GM18507 (cell line): Measurements from ENCODE around the gene PSMD14.

Experiments
- DNase-seq: peaks from one replicate; pipeline ENCODE4 v3.0.0; 2011; ENCODE audit warnings: low read depth; ENCODE audit not compliant: insufficient read length; ENCODE audit errors: extremely low spot score
- FAIRE-seq: peaks from 2 replicates; lab custom pipeline; 2011; peaks lifted over from hg19 to GRCh38; lab: Jason Lieb, UNC

The PSMD14 gene

DNA sequence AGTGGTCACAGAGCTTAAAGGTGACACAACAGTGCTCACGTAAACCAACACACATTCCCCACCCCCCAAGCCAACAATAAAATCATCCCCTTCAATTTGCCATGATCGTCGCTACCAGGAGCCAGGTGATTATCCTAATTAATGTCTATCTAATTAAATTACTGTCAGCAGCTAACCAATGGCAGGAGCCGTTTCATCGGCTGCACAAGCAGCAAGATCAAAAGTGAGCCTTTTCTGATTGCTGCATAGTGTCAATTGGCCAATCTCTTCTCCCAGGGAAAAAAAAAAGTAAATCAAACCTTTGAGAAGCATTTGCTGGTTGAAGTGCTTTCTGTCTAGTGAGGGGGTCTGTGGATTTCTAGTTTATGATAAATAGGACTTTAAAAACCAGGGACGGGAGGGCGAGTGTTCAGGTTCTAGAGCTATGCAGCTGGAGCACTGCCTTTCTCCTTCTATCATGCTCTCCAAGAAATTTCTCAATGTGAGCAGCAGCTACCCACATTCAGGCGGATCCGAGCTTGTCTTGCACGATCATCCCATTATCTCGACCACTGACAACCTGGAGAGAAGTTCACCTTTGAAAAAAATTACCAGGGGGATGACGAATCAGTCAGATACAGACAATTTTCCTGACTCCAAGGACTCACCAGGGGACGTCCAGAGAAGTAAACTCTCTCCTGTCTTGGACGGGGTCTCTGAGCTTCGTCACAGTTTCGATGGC, 107.9 kb downstream of the PSMD14 start, which contains the start of gene TBR1:
TSS of gene TBR1 (plus strand) at position 311 of the 721 bp plus-strand sequence. CDS start at position 425, 114 bp downstream.
- DNase-seq (no peak), FAIRE-seq (no peak)

DNA sequence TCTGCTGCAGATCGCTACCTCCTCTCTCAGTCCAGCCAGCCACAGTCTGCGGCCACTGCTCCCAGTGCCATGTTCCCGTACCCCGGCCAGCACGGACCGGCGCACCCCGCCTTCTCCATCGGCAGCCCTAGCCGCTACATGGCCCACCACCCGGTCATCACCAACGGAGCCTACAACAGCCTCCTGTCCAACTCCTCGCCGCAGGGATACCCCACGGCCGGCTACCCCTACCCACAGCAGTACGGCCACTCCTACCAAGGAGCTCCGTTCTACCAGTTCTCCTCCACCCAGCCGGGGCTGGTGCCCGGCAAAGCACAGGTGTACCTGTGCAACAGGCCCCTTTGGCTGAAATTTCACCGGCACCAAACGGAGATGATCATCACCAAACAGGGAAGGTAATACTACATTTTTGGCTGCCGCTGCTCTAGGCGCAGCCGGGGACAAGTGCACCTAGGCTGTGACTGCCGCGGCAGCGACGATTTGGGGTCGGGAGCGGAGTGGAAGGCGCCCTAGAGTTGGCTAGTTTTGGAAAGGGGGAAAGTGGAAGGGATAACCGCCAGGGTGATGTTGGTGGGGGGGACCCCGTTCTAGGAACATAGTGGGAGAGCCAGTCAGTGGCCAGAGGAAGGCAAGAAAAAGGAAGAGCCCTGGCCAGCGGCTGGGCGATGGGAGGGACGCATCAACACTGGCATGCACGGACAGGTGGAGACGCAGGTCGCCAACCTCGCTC, 108.6 kb downstream of the PSMD14 start:
- FAIRE-seq: no peak

DNA sequence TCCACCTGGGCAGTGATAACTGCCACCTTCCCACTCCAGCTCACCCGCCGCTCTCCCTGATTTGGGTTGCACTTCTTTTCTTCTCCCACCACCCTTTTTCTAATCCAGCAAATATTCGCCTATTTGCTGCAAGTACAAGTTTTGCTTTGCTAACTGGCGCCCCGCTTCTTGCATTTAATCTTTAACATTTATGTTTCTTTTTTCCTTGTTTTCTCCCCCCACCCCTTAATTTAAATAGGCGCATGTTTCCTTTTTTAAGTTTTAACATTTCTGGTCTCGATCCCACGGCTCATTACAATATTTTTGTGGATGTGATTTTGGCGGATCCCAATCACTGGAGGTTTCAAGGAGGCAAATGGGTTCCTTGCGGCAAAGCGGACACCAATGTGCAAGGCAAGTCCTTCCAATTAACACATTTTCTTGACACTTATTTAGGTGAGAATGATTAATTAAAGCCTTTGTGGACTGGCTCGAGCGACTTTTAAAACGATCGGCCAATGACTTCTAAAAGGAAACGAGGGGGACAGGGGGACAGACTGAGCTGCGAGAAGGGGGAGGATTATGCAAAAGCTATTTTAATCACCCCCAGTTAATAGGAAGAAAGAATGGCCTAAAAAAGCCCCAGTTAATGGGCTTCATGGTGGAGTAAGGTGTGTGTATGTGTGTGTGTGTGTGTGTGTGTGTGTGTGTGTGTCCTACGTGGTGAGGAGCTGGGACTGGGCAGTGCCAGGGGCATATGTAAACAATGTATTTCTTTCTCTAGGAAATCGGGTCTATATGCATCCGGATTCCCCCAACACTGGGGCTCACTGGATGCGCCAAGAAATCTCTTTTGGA, 109.4 kb downstream of the PSMD14 start:
- DNase-seq: no peak
- no peak for FAIRE-seq

More for the DNA sequence above, 108.6 kb downstream of the PSMD14 start:
- DNase-seq: no peak

DNA sequence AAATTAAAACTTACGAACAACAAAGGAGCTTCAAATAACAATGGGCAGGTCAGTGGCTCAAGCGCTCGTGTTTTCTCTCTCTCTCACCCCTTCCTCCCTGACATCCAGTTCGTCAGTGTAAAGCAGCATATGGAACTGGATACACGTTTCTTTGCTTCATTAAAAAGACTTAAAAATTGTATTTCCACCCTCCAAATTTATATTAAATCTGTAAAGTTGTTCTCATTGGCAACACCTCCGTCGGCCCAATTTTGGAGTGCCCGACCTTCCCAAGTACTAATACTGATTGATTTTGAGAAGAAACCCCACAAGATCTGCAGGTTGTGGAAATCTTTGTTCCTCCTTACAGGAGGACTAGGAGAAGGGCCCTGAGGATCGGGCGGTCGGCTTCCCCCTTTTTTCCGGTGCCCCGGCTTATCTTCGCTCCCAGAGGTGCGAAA, 110.1 kb downstream of the PSMD14 start:
- FAIRE-seq: no peak
- no peak for DNase-seq

DNA sequence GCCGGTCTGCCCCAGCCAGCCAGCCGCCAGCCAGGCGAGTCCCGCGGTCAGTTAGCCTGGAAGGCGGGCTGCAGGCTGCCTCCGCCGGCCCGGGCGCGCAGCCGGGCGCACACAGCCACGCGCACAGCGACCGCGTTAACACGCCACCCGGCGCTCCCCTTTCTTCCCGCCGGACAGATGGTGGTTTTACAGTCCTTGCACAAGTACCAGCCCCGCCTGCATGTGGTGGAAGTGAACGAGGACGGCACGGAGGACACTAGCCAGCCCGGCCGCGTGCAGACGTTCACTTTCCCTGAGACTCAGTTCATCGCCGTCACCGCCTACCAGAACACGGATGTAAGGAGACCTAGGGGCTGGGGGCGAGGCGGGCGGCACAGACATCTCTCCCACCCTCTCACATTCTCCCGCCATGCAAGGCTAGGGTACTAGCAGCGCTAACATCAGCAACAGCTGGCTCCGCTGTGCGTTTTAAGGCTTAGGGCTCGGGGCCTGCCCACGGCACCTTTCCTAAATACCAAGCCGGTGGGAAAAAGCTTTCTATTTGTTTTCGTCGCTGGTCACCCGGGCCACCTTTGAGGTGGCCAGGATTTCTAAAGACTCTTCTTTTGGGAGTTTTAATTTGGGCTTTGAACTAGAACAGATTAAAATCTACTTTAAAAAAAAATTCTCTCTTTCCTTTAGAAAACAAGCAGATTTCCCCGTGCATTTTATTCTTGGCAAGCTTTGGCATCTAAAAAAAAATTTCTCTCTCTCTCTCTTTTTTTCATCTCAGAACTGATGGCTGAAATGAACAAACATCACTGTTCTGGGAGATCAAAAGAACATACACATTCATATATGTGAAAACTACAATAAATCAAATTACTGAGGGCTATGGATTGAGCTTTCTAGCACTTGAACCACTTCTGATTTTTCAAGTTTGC, 110.8 kb downstream of the PSMD14 start:
- no peak for DNase-seq
- no peak for FAIRE-seq

DNA sequence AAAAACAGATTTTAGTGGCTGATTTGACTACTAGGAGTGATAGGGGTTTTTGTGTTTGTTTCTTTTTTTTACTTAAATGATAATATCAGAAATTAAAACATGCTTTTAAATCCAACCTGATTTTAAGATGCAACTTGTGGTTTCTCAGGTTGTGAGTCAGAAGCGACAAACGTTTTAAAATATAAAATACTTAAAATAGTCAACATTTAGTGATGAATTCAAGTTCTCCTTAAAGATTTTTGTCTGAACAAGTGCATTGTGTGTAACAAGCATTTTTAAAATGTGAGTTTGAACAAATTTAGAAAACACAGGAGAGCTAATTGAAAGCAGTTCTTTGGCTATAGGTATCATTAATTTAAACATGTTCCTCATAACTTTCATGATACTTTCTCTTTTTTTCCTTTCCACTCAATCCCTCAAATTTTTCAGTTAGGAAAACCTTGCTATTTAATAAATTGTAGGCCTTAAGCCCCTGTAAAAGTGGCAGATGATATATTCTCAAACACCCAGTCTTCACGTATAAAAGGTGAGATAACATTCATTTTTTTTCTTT, 111.5 kb downstream of the PSMD14 start:
- FAIRE-seq (no peak), DNase-seq (no peak)

DNA sequence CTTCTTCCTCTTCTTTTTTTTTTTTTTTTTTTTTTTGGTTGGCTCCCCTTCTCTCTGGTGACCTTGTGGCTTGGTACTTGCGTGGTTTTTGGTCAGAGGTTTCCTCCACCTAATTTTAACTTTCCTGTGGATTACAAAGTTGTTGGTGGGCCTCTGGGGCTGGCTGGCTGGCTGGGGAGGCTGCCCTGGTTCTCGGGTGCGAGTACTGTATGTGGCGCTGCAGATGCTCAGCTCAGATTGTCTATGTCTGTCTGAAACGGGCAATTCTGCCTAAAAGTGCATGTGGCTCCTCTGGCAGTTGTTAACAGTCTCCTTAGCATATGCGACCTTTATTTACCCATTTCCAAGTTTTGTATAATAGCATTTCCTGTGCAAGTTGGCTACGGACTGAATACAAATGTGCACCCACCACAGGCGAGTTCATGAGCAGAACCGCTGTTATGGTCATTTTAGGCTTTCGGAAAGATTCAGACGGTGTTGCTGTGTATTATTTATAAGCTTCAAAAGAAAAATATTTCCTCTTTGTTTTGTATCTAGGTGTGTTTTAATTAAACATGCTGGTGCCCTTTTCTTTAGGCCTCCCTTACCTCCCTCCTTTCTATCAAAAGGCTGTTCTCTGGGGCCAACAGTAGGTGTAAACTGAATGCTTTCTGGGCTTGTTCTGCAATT, 112.3 kb downstream of the PSMD14 start:
- DNase-seq: no peak
- FAIRE-seq: no peak

DNA sequence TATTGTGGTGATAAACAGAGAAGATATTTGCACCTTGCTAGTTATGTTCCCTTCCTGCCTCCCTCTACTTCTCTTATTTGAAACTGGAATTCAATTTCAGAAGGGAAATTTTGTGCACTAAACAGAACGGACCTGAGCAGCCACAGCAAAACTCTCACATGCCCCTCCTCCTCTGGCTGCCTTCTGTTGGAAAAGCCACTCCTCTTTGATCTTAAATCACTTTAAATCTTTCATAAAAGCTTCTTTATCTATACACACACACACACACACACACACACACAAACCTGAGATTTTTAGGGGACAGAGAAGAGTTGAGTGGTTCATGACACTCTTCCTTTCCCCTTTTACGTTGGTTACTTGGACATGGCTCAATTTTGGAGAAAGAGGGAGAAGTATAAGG, 113.5 kb downstream of the PSMD14 start:
- FAIRE-seq: no peak
- DNase-seq: no peak

DNA sequence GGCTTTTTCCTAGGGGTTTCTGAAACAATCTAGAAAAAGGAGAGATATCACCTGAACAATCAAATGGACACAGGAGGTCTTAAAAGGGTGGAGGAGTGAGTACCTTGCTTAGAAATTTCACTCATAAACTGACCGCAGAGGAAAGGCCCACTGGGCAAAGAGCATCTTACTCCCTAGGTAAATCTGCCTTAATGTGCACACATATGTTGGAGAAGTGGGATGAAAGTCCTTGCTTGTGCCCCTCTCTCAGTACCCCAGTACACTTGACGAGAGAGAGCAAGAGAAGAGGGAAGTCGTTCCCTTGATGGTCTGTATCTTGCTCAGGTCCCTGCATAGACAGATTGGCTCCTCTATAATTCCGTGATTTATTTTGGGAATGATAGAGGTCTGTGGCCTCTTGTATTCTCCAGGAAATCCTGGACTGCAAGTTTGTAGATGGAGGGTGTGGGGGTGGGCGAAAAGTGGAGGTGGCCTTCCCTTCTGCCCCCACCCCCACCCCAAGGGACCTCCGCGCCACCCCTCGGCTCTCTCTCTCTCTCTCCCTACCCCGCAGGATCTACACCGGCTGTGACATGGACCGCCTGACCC, 114.7 kb downstream of the PSMD14 start:
- DNase-seq (no peak), FAIRE-seq (no peak)

DNA sequence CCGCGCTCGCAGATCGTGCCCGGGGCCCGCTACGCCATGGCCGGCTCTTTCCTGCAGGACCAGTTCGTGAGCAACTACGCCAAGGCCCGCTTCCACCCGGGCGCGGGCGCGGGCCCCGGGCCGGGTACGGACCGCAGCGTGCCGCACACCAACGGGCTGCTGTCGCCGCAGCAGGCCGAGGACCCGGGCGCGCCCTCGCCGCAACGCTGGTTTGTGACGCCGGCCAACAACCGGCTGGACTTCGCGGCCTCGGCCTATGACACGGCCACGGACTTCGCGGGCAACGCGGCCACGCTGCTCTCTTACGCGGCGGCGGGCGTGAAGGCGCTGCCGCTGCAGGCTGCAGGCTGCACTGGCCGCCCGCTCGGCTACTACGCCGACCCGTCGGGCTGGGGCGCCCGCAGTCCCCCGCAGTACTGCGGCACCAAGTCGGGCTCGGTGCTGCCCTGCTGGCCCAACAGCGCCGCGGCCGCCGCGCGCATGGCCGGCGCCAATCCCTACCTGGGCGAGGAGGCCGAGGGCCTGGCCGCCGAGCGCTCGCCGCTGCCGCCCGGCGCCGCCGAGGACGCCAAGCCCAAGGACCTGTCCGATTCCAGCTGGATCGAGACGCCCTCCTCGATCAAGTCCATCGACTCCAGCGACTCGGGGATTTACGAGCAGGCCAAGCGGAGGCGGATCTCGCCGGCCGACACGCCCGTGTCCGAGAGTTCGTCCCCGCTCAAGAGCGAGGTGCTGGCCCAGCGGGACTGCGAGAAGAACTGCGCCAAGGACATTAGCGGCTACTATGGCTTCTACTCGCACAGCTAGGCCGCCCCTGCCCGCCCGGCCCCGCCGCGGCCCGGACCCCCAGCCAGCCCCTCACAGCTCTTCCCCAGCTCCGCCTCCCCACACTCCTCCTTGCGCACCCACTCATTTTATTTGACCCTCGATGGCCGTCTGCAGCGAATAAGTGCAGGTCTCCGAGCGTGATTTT, 115.5 kb downstream of the PSMD14 start:
- DNase-seq (no peak), FAIRE-seq (no peak)

DNA sequence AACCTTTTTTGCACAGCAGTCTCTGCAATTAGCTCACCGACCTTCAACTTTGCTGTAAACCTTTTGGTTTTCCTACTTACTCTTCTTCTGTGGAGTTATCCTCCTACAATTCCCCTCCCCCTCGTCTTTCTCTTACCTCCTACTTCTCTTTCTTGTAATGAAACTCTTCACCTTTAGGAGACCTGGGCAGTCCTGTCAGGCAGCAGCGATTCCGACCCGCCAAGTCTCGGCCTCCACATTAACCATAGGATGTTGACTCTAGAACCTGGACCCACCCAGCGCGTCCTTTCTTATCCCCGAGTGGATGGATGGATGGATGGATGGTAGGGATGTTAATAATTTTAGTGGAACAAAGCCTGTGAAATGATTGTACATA, 116.2 kb downstream of the PSMD14 start:
- FAIRE-seq (no peak), DNase-seq (no peak)

DNA sequence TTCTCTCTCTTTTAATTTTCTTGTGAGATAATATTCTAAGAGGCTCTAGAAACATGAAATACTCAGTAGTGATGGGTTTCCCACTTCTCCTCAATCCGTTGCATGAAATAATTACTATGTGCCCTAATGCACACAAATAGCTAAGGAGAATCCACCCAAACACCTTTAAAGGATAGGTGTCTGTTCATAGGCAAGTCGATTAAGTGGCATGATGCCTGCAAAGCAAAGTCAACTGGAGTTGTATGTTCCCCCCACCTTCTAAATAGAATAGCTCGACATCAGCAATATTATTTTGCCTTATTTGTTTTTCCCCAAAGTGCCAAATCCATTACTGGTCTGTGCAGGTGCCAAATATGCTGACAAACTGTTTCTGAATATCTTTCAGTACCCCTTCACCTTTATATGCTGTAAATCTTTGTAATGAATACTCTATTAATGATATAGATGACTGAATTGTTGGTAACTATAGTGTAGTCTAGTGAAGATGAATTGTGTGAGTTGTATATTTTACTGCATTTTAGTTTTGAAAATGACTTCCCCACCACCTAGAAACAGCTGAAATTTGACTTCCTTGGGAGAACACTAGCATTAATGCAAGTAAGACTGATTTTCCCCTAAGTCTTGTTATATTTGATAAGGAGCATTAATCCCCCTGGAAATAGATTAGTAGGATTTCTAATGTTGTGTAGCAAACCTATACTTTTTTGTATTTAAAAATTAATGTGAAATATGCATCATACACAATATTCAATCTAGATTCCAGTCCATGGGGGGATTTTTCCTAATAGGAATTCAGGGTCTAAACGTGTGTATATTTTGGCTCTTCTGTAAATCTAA, 116.9 kb downstream of the PSMD14 start:
- FAIRE-seq: no peak
- no peak for DNase-seq

DNA sequence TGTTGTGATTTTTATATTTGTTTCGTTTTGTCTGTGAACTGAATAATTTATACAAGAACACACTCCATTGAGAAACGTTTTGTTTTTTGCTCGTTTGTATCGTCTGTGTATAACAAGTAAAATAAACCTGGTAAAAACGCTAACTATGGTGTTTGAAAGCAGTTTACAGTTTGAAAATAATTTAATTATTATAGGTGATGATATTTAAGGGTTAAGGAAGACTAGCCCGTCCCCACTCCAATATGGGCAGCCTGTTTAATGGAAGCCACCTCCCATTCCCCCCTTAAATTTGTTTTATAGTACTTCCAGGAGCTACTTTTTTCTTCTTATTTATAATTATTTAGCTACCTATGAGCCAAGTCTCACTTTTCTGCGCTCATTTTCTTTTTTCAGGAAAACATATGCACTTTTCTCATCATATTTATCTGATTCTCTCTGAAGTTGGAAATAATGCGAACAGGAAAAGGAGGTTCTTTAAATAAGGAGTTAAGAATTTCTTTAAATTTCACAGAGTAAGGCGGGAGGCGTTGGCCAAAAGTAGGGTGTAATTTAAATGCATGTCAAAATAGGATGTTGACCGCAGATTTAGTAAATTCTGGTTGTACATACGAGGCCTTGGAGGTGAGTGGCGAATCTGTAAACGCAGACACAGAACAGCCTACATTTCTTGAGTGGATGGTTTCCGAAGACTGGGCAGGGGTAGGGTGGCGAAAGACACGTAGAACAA, 117.7 kb downstream of the PSMD14 start:
- DNase-seq (no peak), FAIRE-seq (no peak)

DNA sequence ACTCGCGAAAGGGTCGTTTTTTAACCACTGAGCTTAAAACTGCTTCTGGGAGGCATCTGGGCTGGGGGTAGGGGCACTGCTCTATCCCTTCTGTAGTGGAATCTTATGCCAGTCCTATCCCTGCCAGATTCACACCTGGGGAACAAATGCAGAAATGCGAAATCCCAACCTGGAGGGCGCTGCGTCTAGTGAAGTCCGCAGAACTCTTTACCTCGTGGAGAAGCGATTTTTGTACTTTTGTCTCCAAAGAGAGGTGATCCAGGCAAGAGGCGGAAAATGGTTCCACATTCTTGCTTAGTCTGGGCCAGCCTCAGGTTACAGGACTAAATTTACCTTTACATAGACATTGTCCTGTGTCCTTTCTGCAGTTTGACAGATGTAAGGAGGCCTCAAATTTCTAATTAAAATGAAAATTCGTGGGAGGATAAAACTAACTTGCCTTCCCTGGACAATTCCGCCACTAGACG, 118.3 kb downstream of the PSMD14 start:
- DNase-seq (no peak), FAIRE-seq (no peak)

DNA sequence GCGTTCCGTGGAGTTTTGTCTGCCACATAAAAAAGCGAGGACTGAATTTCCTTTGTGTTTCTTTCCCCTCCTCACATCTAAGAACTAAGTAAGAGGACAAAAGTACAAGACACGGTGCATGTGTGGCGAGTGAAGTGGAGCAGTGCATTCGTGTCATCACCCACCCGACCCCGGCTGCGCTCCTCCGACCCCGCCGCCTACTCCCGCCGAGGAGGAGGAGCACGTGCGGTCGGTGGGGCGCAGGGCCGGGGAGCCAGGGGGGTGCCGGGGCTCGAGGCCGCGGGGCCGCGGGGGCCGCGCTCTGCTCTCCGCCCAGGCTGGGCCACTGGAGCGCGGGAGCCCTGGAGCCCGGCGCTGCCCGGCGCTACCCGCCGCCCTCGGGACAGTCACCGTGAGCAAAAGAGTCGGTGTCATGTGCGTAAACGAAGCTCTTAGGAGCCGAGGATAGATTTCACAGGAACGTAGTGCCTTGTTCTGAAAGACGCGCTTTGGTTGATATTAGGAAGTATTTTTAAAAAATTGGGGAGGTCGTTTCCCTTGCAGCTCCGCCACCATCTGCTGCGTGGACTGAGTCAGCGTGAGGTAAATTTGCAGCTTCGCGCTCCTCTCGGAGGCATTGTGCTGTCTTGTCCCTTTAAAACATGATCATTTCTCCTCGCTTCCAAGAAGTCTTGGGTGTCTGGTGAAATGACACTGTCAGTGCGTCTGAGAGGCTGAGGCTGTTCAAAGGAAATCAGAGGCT, 118.9 kb downstream of the PSMD14 start:
- DNase-seq: no peak
- FAIRE-seq: no peak
